Activated T-helper 1 cell treated with anti-CD3 and anti-CD28 coated beads, Interleukin-2, amount 50 U/mL, for 16 hours (primary cell): ENCODE data around the gene OR52N5.

Experiments used
- DNase-seq, 2 donors: peaks; one replicate each; pipeline ENCODE4 v3.0.0-alpha.2; 2020; ENCODE audit warnings: low read depth in 1 of 2, low spot score in 1 of 2

Gene OR52N5

DNA sequence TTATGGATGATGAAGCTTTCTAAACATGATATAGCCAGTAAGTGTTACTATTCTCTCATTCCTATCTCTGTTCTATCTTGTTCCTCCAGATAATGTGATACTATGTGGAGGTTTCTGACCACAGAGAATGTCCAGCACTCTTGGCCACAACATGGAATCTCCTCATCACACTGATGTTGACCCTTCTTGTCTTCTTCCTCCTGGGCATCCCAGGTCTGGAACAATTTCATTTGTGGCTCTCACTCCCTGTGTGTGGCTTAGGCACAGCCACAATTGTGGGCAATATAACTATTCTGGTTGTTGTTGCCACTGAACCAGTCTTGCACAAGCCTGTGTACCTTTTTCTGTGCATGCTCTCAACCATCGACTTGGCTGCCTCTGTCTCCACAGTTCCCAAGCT, 56.8 kb downstream of the OR52N5 start:
- no peak for DNase-seq
